ENCODE measurements around the gene RET.
A peak's percentile ranks its signal among the peaks of the same experiment; 100 is the strongest.
"Not testable (repeated sequence)": the region's sequence is repeated elsewhere in the genome, so short reads cannot be mapped to it uniquely, and the experiment has no call there.

Gene RET

GRCh38 chr10:43138757-43139241, 61.9 kb downstream of the RET start:
- FAIRE-seq: no peak

GRCh38 chr10:43141421-43141820, 64.6 kb downstream of the RET start:
- no peak for FAIRE-seq

- FAIRE-seq: no peak
Measured at GRCh38 chr10:43145311-43145710, 68.4 kb downstream of the RET start.

GRCh38 chr10:43145936-43146335, 69.1 kb downstream of the RET start:
- not testable (repeated sequence) for FAIRE-seq

- no peak for FAIRE-seq
Measured at GRCh38 chr10:43151371-43151770, 74.5 kb downstream of the RET start.

GRCh38 chr10:43153901-43154300, 77.0 kb downstream of the RET start:
- FAIRE-seq: no peak

GRCh38 chr10:43155221-43155620, 78.4 kb downstream of the RET start:
- FAIRE-seq: no peak

- FAIRE-seq: no peak
Measured at GRCh38 chr10:43155741-43156140, 78.9 kb downstream of the RET start.

- FAIRE-seq: no peak
Measured at GRCh38 chr10:43156590-43157341, 79.9 kb downstream of the RET start.

- FAIRE-seq: no peak
Measured at GRCh38 chr10:43158636-43159035, 81.8 kb downstream of the RET start.

- FAIRE-seq: no peak
Measured at GRCh38 chr10:43160046-43160920, 83.4 kb downstream of the RET start.

GRCh38 chr10:43160921-43161255, 84.0 kb downstream of the RET start:
- no peak for FAIRE-seq

- FAIRE-seq: no peak
Measured at GRCh38 chr10:43162604-43163003, 85.7 kb downstream of the RET start.

- no peak for FAIRE-seq
Measured at GRCh38 chr10:43166207-43166879, 89.5 kb downstream of the RET start.

GRCh38 chr10:43166880-43167497, 90.1 kb downstream of the RET start:
- FAIRE-seq: no peak

GRCh38 chr10:43167498-43167889, 90.6 kb downstream of the RET start:
- peak; percentile 33 for FAIRE-seq

GRCh38 chr10:43170491-43170890, 93.6 kb downstream of the RET start:
- FAIRE-seq: no peak

- FAIRE-seq: no peak
Measured at GRCh38 chr10:43172645-43173044, 95.8 kb downstream of the RET start.

- FAIRE-seq: no peak
Measured at GRCh38 chr10:43173120-43173519, 96.3 kb downstream of the RET start.

GRCh38 chr10:43174969-43175368, 98.1 kb downstream of the RET start:
- no peak for FAIRE-seq

- FAIRE-seq: no peak
Measured at GRCh38 chr10:43176271-43176670, 99.4 kb downstream of the RET start.

GRCh38 chr10:43177595-43177994, 100.7 kb downstream of the RET start:
- no peak for FAIRE-seq

Measured in TTC549 (cell line).